GM18907 (cell line): Measurements from ENCODE around the gene TNFRSF1B.

Experiments
- ATAC-seq: cut with Tn5 transposase; IDR thresholded peaks from one replicate; pipeline ENCODE4 v1.9.1; 2021; ENCODE audit warnings: mild to moderate bottlenecking, moderate library complexity; ENCODE audit not compliant: unreplicated experiment

TNFRSF1B gene

GRCh38 chr1:12166834-12167492 lies at the start of gene TNFRSF1B:
Gene TNFRSF1B (plus strand): TSS chr1:12166991. CDS start chr1:12167092, 101 bp downstream.
- ATAC-seq: peak; percentile 53

GRCh38 chr1:12121212-12122003 lies 45.4 kb upstream of the TNFRSF1B start:
- no peak for ATAC-seq

- ATAC-seq: no peak
Measured at GRCh38 chr1:12123172-12123571, 43.6 kb upstream of the TNFRSF1B start.

DNA sequence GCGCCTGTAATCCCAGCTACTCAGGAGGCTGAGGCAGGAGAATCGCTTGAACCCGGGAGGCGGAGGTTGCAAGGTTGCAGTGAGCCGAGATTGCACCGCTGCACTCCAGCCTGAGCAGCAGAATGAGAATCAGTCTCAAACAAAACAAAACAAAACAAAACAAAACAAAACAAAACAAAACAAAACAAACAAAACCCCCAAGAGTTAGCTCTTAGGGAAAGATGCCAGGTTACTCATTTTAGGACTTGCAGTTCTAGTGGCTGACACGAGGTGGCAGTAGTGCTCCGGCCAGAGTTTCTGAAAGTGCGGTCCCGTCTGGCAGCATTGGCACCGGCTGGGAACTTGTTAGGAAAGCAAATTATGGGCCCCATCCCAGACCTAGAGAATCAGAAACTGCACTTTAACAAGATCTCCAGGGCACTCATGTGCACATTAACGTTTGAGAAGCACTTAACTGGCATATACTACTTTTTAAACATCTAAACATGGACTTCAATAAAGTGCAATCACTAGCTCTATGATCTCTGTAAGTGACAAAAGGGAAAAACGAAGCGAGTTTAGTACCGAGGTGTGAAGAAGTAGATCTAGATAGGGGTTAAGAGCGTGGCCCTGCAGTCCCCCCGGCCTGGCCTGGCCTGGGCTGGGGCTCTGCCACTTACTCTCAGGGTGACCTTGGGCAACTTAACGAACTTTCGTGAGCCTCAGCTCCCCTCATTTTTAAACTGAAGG lies 41.9 kb upstream of the TNFRSF1B start:
- ATAC-seq: no peak

DNA sequence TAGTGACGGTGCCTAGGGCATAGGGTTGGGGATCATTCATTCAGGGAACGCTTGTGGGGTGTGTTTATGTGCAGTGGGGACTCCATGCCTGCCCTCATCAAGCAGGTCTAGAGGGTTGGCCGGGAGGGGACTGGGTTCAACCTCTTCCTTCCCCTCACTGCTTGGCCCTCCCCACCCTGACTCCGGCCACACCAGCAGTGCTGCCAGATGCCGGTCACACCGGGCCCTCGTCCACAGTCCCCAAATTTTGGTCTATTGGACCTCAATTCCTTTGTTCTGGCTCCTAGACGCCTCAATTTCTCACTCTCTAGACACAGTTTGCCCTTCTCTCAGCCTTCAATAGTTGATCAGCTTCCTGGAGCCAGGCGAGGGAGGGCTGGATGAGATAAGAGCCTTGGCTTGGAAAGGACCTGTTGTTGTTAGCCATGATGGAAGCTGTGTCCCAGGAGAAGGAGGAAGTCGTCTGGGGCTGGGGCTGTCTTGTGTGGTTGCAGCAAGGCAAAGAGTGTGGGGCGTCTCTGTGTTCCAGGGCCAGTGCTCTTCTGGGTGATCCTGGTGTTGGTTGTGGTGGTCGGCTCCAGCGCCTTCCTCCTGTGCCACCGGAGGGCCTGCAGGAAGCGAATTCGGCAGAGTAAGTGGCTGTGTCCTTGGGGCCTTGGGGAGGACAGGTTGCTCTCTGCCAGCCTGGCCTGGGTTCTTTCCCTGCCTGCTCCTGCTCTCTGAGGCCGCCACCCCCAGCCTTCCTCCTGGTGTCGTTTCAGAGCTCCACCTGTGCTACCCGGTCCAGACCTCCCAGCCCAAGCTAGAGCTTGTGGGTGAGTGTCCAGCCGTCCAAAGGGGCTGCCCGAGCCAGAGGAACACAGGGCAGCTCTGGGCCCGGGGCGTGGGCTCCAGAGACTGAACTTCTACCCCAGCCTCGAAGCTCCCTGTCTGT lies 41.1 kb upstream of the TNFRSF1B start:
- ATAC-seq: no peak

- no peak for ATAC-seq
Measured at GRCh38 chr1:12126781-12127180, 40.0 kb upstream of the TNFRSF1B start.

DNA sequence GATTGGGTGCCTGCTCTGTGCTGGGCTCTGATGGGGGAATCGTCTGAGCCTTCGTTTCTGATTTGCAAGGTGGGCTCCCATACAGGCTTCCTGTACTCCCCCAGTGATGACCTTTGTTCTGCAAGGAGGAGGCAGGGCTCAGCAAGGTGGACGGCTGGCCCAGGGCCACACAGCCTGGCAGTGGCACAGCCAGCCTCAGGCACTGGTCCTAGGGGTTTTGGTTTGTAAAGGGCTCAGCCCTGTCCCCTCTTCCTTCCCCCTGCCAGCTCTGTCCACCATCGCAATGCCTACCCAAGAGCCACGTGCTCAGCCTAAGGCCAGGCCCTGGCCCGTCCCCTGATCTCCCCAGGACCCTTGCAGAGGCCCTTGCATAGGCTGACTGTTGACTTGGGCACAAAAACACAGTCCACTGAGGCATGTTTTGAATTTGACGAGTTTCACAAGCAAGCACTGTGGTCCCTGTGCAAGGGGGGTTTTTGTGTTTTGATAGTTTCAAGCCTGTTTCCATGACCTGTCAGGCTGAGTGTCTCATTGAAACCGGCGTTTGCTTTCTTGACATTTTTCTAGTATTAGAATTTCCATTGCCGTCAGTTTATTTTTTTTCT lies 39.5 kb upstream of the TNFRSF1B start:
- no peak for ATAC-seq

- no peak for ATAC-seq
Measured at GRCh38 chr1:12128120-12128519, 38.7 kb upstream of the TNFRSF1B start.

DNA sequence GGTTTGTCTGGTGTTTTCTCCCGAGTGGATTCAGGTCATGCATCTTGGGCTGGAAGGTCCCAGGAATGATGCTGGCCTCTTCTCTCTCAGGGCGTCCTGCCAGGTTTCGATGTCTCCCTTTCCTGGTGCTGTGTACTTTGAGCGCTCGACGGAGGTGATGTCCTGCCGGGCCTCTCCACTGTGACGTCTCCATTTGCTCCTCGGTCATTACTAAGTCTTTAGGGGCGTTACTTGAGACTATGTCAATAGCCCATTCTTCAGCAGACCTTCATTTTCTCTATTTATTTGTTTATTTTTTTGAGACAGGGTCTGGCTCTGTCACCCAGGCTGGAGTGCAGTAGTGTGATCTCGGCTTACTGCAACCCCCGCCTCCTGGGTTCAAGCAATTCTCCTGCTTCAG lies 37.2 kb upstream of the TNFRSF1B start:
- no peak for ATAC-seq

GRCh38 chr1:12130466-12131130 lies 36.2 kb upstream of the TNFRSF1B start:
- no peak for ATAC-seq

DNA sequence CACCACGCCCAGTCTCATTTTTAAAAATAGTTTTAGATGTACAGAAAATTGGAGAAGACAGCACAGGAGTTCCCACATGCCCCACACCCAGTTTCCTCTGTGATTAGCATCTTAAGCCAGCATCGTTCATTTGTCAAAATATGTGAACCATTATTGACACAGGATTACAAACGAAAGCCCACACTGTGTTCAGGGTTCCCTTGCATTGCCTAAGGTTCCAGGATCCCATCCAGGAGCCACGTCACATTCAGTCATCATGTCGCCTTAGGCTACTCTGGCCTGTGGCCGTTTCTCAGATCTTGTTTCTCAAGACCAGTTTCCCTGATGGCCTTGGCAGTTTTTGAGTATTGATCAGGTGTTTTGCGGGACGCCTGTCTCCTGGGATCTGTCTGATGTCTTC lies 34.7 kb upstream of the TNFRSF1B start:
- ATAC-seq: no peak

GRCh38 chr1:12134716-12135115 lies 32.1 kb upstream of the TNFRSF1B start:
- ATAC-seq: no peak

DNA sequence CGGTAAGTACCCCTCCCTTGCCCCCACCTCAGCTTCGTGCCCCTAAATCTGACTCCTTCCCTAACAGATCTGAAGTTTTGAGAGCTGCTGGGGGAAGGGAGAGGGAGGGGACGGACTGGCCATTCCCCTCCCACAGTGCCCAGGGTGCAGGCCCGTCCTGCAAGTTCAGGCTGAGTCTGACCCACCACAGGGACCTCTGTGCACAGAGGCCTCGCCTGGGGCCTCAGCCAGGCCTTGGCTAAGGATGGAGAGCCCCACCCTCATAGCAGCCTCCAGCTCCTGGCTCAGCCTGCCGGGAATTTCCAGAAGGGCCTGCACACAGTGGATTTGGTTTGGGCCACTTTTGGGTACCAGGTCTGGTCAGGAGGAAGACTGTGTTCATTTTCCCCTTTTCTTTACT lies 31.2 kb upstream of the TNFRSF1B start:
- ATAC-seq: no peak

DNA sequence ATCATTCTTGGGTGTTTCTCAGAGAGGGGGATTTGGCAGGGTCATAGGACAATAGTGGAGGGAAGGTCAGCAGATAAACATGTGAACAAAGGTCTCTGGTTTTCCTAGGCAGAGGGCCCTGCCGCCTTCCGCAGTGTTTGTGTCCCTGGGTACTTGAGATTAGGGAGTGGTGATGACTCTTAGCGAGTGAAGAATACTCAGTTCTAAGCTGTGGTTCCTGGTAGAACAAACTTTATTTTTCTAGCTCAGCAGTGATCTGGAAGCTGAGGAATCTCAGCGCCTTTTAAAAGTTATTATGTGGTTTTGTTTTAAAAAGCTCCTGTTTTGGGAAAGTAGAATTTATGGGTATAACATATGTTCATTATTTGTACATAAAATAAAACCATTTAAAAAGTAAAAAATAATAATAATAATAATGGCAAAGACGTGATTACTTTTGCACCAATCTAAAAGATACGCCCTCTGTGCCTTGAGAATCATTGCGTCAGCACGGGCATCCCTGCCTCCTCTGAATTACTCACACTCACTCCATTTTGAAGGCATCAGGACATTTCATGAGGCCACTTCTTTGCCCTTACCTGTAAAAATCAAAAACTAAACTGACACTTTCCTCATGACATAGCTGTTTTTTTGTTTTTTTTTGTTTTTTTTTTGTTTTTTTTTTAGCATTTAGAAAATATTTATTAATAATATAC lies 29.7 kb upstream of the TNFRSF1B start:
- ATAC-seq: no peak

DNA sequence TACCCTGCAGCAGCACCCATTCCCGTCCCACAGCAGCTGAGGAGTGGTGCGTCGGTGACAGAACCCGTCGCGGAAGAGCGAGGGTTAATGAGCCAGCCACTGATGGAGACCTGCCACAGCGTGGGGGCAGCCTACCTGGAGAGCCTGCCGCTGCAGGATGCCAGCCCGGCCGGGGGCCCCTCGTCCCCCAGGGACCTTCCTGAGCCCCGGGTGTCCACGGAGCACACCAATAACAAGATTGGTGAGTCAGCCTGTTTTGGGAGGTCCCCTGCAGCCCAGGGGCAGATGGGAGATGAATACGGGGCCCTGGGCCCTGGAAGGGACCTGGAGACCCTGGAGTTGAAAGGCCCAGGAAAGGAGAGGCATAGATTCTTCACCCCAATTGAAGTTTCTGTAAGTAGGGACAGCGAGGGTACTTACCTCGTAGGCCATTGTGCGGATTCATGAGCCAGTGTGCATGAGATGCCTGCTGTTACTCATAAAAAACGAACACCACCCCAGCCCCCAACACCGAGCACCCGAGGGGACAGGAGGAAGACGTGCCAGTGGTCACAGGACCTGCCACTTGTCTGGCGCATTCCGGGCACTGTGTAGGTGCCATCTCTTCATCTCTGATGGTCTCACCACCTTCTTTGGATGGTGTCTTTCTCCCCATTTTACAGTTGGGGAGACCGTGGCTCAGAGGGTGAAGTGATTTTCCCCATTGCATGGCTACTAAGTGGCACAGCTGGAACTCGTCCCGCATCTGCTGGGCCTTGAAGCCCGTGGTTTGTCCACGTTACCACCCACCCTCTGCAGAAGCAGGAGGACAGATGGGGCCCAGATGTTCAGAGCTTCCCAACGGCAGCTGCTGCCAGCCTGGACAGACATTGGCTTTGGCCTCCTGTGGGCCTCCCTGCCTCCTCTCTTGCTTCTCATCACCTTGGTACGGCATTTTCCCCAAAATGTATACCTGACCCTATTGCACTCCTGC lies 28.3 kb upstream of the TNFRSF1B start:
- ATAC-seq: no peak

DNA sequence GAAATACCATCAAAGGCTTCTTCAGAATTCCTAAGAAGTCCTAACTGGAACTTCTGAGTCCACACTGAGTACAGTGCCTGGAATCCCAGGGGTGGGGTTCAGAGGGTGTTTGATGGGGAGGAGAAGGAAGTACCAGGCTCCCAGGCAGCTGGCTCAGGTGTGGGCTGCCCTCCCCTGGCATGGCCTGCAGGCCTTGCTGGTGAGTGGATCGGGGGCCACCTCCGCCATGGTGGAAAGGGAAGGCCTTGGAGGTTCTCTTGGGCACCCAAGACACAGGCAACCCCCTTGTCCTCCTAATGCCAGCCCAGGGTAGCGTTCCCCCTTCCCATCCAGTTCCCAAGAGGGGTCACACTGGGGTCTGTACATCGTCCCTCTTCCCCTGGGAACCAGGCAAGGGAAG lies 26.8 kb upstream of the TNFRSF1B start:
- ATAC-seq: no peak

- no peak for ATAC-seq
Measured at GRCh38 chr1:12140515-12141162, 26.2 kb upstream of the TNFRSF1B start.
